SK-N-SH treated with all-trans-retinoic acid at 6 μM for 48 hours (cell line): ENCODE data around the gene MT2A.

Experiments
- ATAC-seq: fragments of 200-7000 bp; cut with Tn5 transposase; 3 replicates; pipeline ENCODE4 v1.9.1; 2020; ENCODE audit warnings: mild to moderate bottlenecking, moderate library complexity
- ARNTL ChIP-seq: fragments of 450-650 bp; formaldehyde crosslinking; IDR thresholded peaks from 2 replicates; pipeline ENCODE4 v1.5.0; 2020; ENCODE audit warnings: low read depth, mild to moderate bottlenecking, moderate library complexity, borderline replicate concordance
- CSDC2 ChIP-seq: fragments of 250-450 bp; sonication (Bioruptor Pico); IDR thresholded peaks from 2 replicates; pipeline ENCODE4 v1.5.0; 2020; ENCODE audit warnings: mild to moderate bottlenecking, moderate library complexity
- CSRNP3 ChIP-seq: fragments of 250-450 bp; sonication (Bioruptor Pico); IDR thresholded peaks from 2 replicates; pipeline ENCODE4 v1.5.1; 2021; ENCODE audit warnings: mild to moderate bottlenecking, moderate library complexity
- ESRRG ChIP-seq: fragments of 250-450 bp; sonication (Bioruptor Pico); IDR thresholded peaks from 2 replicates; pipeline ENCODE4 v1.6.1; 2021; ENCODE audit warnings: mild to moderate bottlenecking
- ISL1 ChIP-seq: fragments of 250-450 bp; sonication (Bioruptor Pico); IDR thresholded peaks from 2 replicates; pipeline ENCODE4 v2.1.2; 2022; ENCODE audit warnings: mild to moderate bottlenecking, moderate library complexity
- OSR1 ChIP-seq: fragments of 250-450 bp; sonication (Bioruptor Pico); IDR thresholded peaks from 2 replicates; pipeline ENCODE4 v1.8.0; 2022; ENCODE audit warnings: moderate library complexity, mild to moderate bottlenecking, inconsistent platforms
- PATZ1 ChIP-seq: fragments of 250-450 bp; sonication (Bioruptor Pico); IDR thresholded peaks from 2 replicates; pipeline ENCODE4 v1.8.0; 2020; ENCODE audit warnings: mild to moderate bottlenecking, moderate library complexity, borderline replicate concordance
- POU6F1 ChIP-seq: fragments of 250-450 bp; sonication (Bioruptor Pico); IDR thresholded peaks from 2 replicates; pipeline ENCODE4 v1.8.0; 2021; ENCODE audit warnings: low read depth, mild to moderate bottlenecking, moderate library complexity, borderline replicate concordance
- PPARA ChIP-seq: fragments of 250-450 bp; sonication (Bioruptor Pico); IDR thresholded peaks from 2 replicates; pipeline ENCODE4 v1.5.0; 2020; ENCODE audit warnings: mild to moderate bottlenecking, borderline replicate concordance
- RARB ChIP-seq: fragments of 250-450 bp; sonication (Bioruptor Pico); IDR thresholded peaks from 2 replicates; pipeline ENCODE4 v1.8.0; 2021; ENCODE audit warnings: mild to moderate bottlenecking, moderate library complexity
- TCF4 ChIP-seq: fragments of 250-450 bp; sonication (Bioruptor Pico); IDR thresholded peaks from 2 replicates; pipeline ENCODE4 v1.8.0; 2021; ENCODE audit warnings: mild to moderate bottlenecking, moderate library complexity, borderline replicate concordance
- TOX ChIP-seq: fragments of 250-450 bp; sonication (Bioruptor Pico); IDR thresholded peaks from 2 replicates; pipeline ENCODE4 v1.8.0; 2021; ENCODE audit warnings: mild to moderate bottlenecking, moderate library complexity, borderline replicate concordance
- TSHZ2 ChIP-seq: fragments of 250-450 bp; sonication (Bioruptor Pico); IDR thresholded peaks from 2 replicates; pipeline ENCODE4 v1.5.0; 2020; ENCODE audit warnings: mild to moderate bottlenecking, moderate library complexity
- ZC3H10 ChIP-seq: fragments of 250-450 bp; sonication (Bioruptor Pico); IDR thresholded peaks from 2 replicates; pipeline ENCODE4 v1.5.1; 2021; ENCODE audit warnings: mild to moderate bottlenecking, moderate library complexity
- ZFP3 ChIP-seq: fragments of 250-450 bp; sonication (Bioruptor Pico); IDR thresholded peaks from 2 replicates; pipeline ENCODE4 v1.5.0; 2020; ENCODE audit warnings: mild to moderate bottlenecking, moderate library complexity
- ZFP30 ChIP-seq: fragments of 450-650 bp; formaldehyde crosslinking; IDR thresholded peaks from 2 replicates; pipeline ENCODE4 v1.5.0; 2022; ENCODE audit warnings: mild to moderate bottlenecking, moderate library complexity
- ZNF565 ChIP-seq: fragments of 450-650 bp; formaldehyde crosslinking; conservative IDR thresholded peaks from 2 replicates; pipeline ENCODE4 v1.5.0; 2020; ENCODE audit warnings: low read depth, mild to moderate bottlenecking, moderate library complexity
- ZNF70 ChIP-seq: fragments of 450-650 bp; formaldehyde crosslinking; IDR thresholded peaks from 2 replicates; pipeline ENCODE4 v1.5.0; 2020; ENCODE audit warnings: mild to moderate bottlenecking, moderate library complexity
- ZNF8 ChIP-seq: fragments of 450-650 bp; formaldehyde crosslinking; IDR thresholded peaks from 2 replicates; pipeline ENCODE4 v1.5.0; 2020; ENCODE audit warnings: mild to moderate bottlenecking, moderate library complexity

Gene MT2A

GRCh38 chr16:56604966-56605365, 3.4 kb upstream of the MT2A start:
- no peak for ATAC-seq
- no peak for TF ChIP-seq TCF4
- TF ChIP-seq POU6F1 (CRISPR knock-in tag) = no peak
- TF ChIP-seq ZNF565 (CRISPR knock-in tag) = no peak

- TF ChIP-seq PPARA (no peak), ISL1 (CRISPR knock-in tag) (no peak), OSR1 (CRISPR knock-in tag) (no peak), TOX (CRISPR knock-in tag) (no peak), ZNF70 (no peak), ZNF8 (CRISPR knock-in tag) (no peak), ZNF565 (CRISPR knock-in tag) (no peak), ZC3H10 (CRISPR knock-in tag) (no peak), ARNTL (CRISPR knock-in tag) (no peak), RARB (CRISPR knock-in tag) (no peak), CSDC2 (CRISPR knock-in tag) (no peak), TSHZ2 (no peak), PATZ1 (CRISPR knock-in tag) (no peak), ZFP30 (no peak), ZFP3 (CRISPR knock-in tag) (no peak)
- ATAC-seq = no peak
These were observed 2.9 kb upstream of the MT2A start for GRCh38 chr16:56605475-56605874.

GRCh38 chr16:56606071-56606475, 2.3 kb upstream of the MT2A start:
- ATAC-seq = peak; percentile 1; the same call in 1 of the 3 replicates

More at GRCh38 chr16:56606071-56606475, 2.3 kb upstream of the MT2A start:
- TF ChIP-seq POU6F1 (CRISPR knock-in tag) (no peak), CSRNP3 (no peak), ESRRG (CRISPR knock-in tag) (no peak), ZNF70 (peak; percentile 98)
- TF ChIP-seq, all 23 proteins: peak for 1
